HEK293 (cell line): ENCODE data around the gene SBSN.

Experiments
- BCL6B ChIP-seq: fragments of 450-650 bp; formaldehyde crosslinking; IDR thresholded peaks from 2 replicates; pipeline ENCODE4 v1.5.1; 2017; ENCODE audit warnings: missing biosample characterization, missing genetic modification characterization
- CTCF ChIP-seq: fragments of 450-650 bp; formaldehyde crosslinking; IDR thresholded peaks from 2 replicates; pipeline ENCODE4 v1.5.1; 2016; ENCODE audit warnings: missing biosample characterization, missing genetic modification characterization
- PATZ1 ChIP-seq: fragments of 450-650 bp; formaldehyde crosslinking; IDR thresholded peaks from 2 replicates; pipeline ENCODE4 v1.5.1; 2016; ENCODE audit warnings: missing biosample characterization, missing genetic modification characterization
- PBX3 ChIP-seq: sonication (generic); formaldehyde crosslinking; IDR thresholded peaks from 2 replicates; pipeline ENCODE4 v1.8.1; 2022; ENCODE audit warnings: mild to moderate bottlenecking, moderate library complexity, missing genetic modification reagents
- PRDM6 ChIP-seq: fragments of 450-650 bp; formaldehyde crosslinking; IDR thresholded peaks from 2 replicates; pipeline ENCODE4 v1.5.1; 2017; ENCODE audit warnings: missing biosample characterization, missing genetic modification characterization
- REST ChIP-seq: fragments of 450-650 bp; formaldehyde crosslinking; IDR thresholded peaks from 2 replicates; pipeline ENCODE4 v1.5.1; 2016; ENCODE audit warnings: missing biosample characterization, missing genetic modification characterization
- ZNF10 ChIP-seq: fragments of 450-650 bp; formaldehyde crosslinking; IDR thresholded peaks from 2 replicates; pipeline ENCODE4 v1.5.1; 2017; ENCODE audit warnings: missing biosample characterization, missing genetic modification characterization
- ZNF274 ChIP-seq, 2 experiments: fragments of 200-500 bp in 1 of 2; fragments of 450-650 bp in 1 of 2; sonication (Bioruptor generic) in 1 of 2; formaldehyde crosslinking in 1 of 2; IDR thresholded peaks; 2 replicates each; pipeline versions ENCODE4 v1.5.1 to v1.6.1; 2014 to 2016; ENCODE audit warnings: borderline replicate concordance in 1 of 2, inconsistent platforms in 1 of 2, low read length in 1 of 2, missing biosample characterization in 1 of 2, missing genetic modification characterization in 1 of 2
- ZNF654 ChIP-seq: fragments of 450-650 bp; formaldehyde crosslinking; IDR thresholded peaks from 2 replicates; pipeline ENCODE4 v1.5.1; 2016; ENCODE audit warnings: low read depth, missing biosample characterization, missing genetic modification characterization
- ZNF830 ChIP-seq: fragments of 450-650 bp; IDR thresholded peaks from 2 replicates; pipeline ENCODE4 v1.5.0; 2018; ENCODE audit warnings: missing biosample characterization, missing genetic modification characterization, low read depth, mild to moderate bottlenecking, moderate library complexity

GRCh38 chr19:35560271-35560670 lies 32.2 kb upstream of the SBSN start:
- TF ChIP-seq PRDM6 (tag by site-specific recombination): no peak
- no peak for TF ChIP-seq REST (tag by site-specific recombination)
- TF ChIP-seq CTCF: no peak
- no peak for TF ChIP-seq ZNF274 (IDR thresholded peaks at IDR 0.05; ENCODE audit: low read length)
- TF ChIP-seq ZNF274 (tag by site-specific recombination; IDR thresholded peaks at IDR 0.05; ENCODE audit: borderline replicate concordance): no peak
- TF ChIP-seq ZNF654 (tag by site-specific recombination): no peak
- no peak for TF ChIP-seq BCL6B (tag by site-specific recombination)
- no peak for TF ChIP-seq ZNF10 (tag by site-specific recombination)
- TF ChIP-seq ZNF830 (tag by site-specific recombination): no peak
- no peak for TF ChIP-seq PBX3 (CRISPR knock-in tag)
- TF ChIP-seq PATZ1 (tag by site-specific recombination): no peak
